ENCODE data around the gene ZFYVE1. TPM values are rescaled to one million over a fixed set of nuclear protein-coding genes. Genes with fewer than 3 reads are reported as not detected.

ZFYVE1 gene
- total and polyA plus RNA-seq, 2 of the 13 experiments (the other 11 are each of a cell fraction or from before 2014, with no cell fraction given) = 2.6 to 5.3 TPM

GRCh38 chr14:72946491-72946890 is 80.4 kb downstream of the ZFYVE1 start:
- Histone ChIP-seq H3K9me3 (ENCODE audit: low read length) (no peaks in the 10 kb centered on the region), H3K9ac (ENCODE audit: insufficient read depth, low read depth, low read length) (no peak overlapping the region), H3K4me1 (ENCODE audit: insufficient read depth, low read length) (no peaks in the 10 kb centered on the region), H3K79me2 (ENCODE audit: insufficient read depth, low read length) (no peaks in the 10 kb centered on the region), H3K4me3 (replicated peaks in 1 of 3; ENCODE audit: insufficient read depth in 1 of 3, low read depth in 2 of 3, low read length in 3 of 3) (no peak overlapping the region), H3K27me3 (ENCODE audit: control insufficient read depth in 1 of 2, insufficient read depth in 2 of 2, low read length in 2 of 2) (no peaks in the 10 kb centered on the region), H3K4me2 (ENCODE audit: low read depth, low read length) (no peak overlapping the region), H4K20me1 (ENCODE audit: insufficient read depth, low read length) (no peaks in the 10 kb centered on the region), H2AFZ (ENCODE audit: low read length) (no peak overlapping the region), H3K36me3 (replicated peaks in 1 of 2; ENCODE audit: control insufficient read depth in 1 of 2, insufficient read depth in 2 of 2, low read length in 2 of 2) (peaks cover 18 to 56% of the 10 kb centered on the region in 2 experiments; a peak in 4 of 5 replicates), H3K27ac (ENCODE audit: extremely low read length, insufficient read depth, low read length) (no peak overlapping the region)
- in situ Hi-C loops (cut with HindIII; ENCODE audit: extremely low pct_ligation_motif_present, low pct_unique_long_range_greater_than_20kb) (loop anchor here (5.0 kb wide), 1 partner anchor 434 kb away; no protein-coding TSS in a partner anchor), intact Hi-C loops (cut with micrococcal nuclease; ENCODE audit: unreplicated experiment) (no loop called here)
- POLR2A ChIA-PET = no interaction called here
- CTCF ChIA-PET (ENCODE audit: low intra/inter-chr PET ratio, low total read pairs) = no interaction called here
- BruUV-seq (replicated peaks) = no TSS peak
- FAIRE-seq = no peak
- TF ChIP-seq THAP8 (CRISPR knock-in tag; IDR thresholded peaks at IDR 0.05; ENCODE audit: borderline replicate concordance) = no peak
- TF ChIP-seq ZNF773 (CRISPR knock-in tag; IDR thresholded peaks at IDR 0.05; ENCODE audit: borderline replicate concordance) = no peak
- no peak for TF ChIP-seq FOXM1 (CRISPR knock-in tag; IDR thresholded peaks at IDR 0.05)
- TF ChIP-seq ZNF570 (CRISPR knock-in tag; IDR thresholded peaks at IDR 0.05; ENCODE audit: borderline replicate concordance) = no peak
- TF ChIP-seq MXD3 (CRISPR knock-in tag; IDR thresholded peaks at IDR 0.05) = no peak
- TF ChIP-seq ZNF704 (CRISPR knock-in tag; IDR thresholded peaks at IDR 0.05; ENCODE audit: borderline replicate concordance) = no peak
- TF ChIP-seq FOXJ3 (CRISPR knock-in tag; IDR thresholded peaks at IDR 0.05; ENCODE audit: borderline replicate concordance) = no peak
- no peak for TF ChIP-seq SMARCE1 (IDR thresholded peaks at IDR 0.05; ENCODE audit: borderline replicate concordance)
- TF ChIP-seq RARA (CRISPR knock-in tag; IDR thresholded peaks at IDR 0.05) = no peak
- TF ChIP-seq SIX1 (CRISPR knock-in tag; IDR thresholded peaks at IDR 0.05; ENCODE audit: borderline replicate concordance) = no peak
- no peak for TF ChIP-seq IKZF5 (CRISPR knock-in tag; IDR thresholded peaks at IDR 0.05)
- TF ChIP-seq NAIF1 (CRISPR knock-in tag; IDR thresholded peaks at IDR 0.05; ENCODE audit: borderline replicate concordance) = no peak
- TF ChIP-seq GTF3A (CRISPR knock-in tag; conservative IDR thresholded peaks at IDR 0.05) = no peak
- TF ChIP-seq ATF7 (IDR thresholded peaks at IDR 0.05) = no peak
- no peak for TF ChIP-seq ATF7 (CRISPR knock-in tag; IDR thresholded peaks at IDR 0.05)
- no peak for TF ChIP-seq LCORL (IDR thresholded peaks at IDR 0.05)
- no peak for TF ChIP-seq LCORL (CRISPR knock-in tag; IDR thresholded peaks at IDR 0.05)
- TF ChIP-seq ZNF605 (CRISPR knock-in tag; IDR thresholded peaks at IDR 0.05) = no peak
- no peak for TF ChIP-seq ZNF224 (CRISPR knock-in tag; IDR thresholded peaks at IDR 0.05)
- TF ChIP-seq MYPOP (CRISPR knock-in tag; IDR thresholded peaks at IDR 0.05) = no peak
- TF ChIP-seq CAMTA2 (CRISPR knock-in tag; IDR thresholded peaks at IDR 0.05; ENCODE audit: borderline replicate concordance) = no peak
- WGBS (ENCODE audit: low lambda C conversion rate) = 96% methylated on average over 7 of the region's 8 CpGs
- ATAC-seq = no peak
- DNase-seq (ENCODE audit: low spot score) = no peak

Data from HepG2 (cell line).